ENCODE measurements around the gene BAG2. TPM values are rescaled to one million over a fixed set of nuclear protein-coding genes. Genes with fewer than 3 reads are reported as not detected.

Gene BAG2
- polyA plus RNA-seq, 1 donor from 2014 or later: 3.2 TPM

- Histone ChIP-seq H3K79me2 (replicated peaks; ENCODE audit: insufficient read depth, low read length) (peaks cover 55% of the 10 kb centered on the region), H2AFZ (ENCODE audit: low read depth, low read length) (no peak overlapping the region), H3K4me2 (ENCODE audit: low read length) (no peak overlapping the region), H4K20me1 (ENCODE audit: insufficient read depth) (no peaks in the 10 kb centered on the region), H3K36me3 (ENCODE audit: insufficient read depth, low read length) (no peaks in the 10 kb centered on the region), H3K4me3 (ENCODE audit: low read length) (no peak overlapping the region), H3K27ac (ENCODE audit: low read length) (no peak overlapping the region), H3K9ac (ENCODE audit: low read length) (no peak overlapping the region), H3K9me3 (ENCODE audit: low read length) (no peaks in the 10 kb centered on the region), H3K27me3 (ENCODE audit: insufficient read depth, low read depth, low read length) (no peaks in the 10 kb centered on the region), H3K9me2 (ENCODE audit: insufficient read depth, low read length) (no peaks in the 10 kb centered on the region), H3F3A (ENCODE audit: insufficient read depth, low read length, poor library complexity, severe bottlenecking) (no peaks in the 10 kb centered on the region)
- TF ChIP-seq TAF1 (IDR thresholded peaks at IDR 0.05; ENCODE audit: low read depth) (no peak), SMC3 (conservative IDR thresholded peaks at IDR 0.05; ENCODE audit: poor library complexity) (no peak), REST (IDR thresholded peaks at IDR 0.05; ENCODE audit: borderline replicate concordance) (no peak), MXI1 (conservative IDR thresholded peaks at IDR 0.05; ENCODE audit: poor library complexity, severe bottlenecking) (no peak), POLR2AphosphoS5 (IDR thresholded peaks at IDR 0.05) (no peak), EP300 (conservative IDR thresholded peaks at IDR 0.05; ENCODE audit: poor library complexity, severe bottlenecking) (no peak)
- TF ChIP-seq, protein P1, sequence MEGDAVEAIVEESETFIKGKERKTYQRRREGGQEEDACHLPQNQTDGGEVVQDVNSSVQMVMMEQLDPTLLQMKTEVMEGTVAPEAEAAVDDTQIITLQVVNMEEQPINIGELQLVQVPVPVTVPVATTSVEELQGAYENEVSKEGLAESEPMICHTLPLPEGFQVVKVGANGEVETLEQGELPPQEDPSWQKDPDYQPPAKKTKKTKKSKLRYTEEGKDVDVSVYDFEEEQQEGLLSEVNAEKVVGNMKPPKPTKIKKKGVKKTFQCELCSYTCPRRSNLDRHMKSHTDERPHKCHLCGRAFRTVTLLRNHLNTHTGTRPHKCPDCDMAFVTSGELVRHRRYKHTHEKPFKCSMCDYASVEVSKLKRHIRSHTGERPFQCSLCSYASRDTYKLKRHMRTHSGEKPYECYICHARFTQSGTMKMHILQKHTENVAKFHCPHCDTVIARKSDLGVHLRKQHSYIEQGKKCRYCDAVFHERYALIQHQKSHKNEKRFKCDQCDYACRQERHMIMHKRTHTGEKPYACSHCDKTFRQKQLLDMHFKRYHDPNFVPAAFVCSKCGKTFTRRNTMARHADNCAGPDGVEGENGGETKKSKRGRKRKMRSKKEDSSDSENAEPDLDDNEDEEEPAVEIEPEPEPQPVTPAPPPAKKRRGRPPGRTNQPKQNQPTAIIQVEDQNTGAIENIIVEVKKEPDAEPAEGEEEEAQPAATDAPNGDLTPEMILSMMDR (IDR thresholded peaks at IDR 0.05; ENCODE audit: poor library complexity, severe bottlenecking): no peak
Measured at GRCh38 chr6:57217270-57217669, 45.1 kb downstream of the BAG2 start.

DNA sequence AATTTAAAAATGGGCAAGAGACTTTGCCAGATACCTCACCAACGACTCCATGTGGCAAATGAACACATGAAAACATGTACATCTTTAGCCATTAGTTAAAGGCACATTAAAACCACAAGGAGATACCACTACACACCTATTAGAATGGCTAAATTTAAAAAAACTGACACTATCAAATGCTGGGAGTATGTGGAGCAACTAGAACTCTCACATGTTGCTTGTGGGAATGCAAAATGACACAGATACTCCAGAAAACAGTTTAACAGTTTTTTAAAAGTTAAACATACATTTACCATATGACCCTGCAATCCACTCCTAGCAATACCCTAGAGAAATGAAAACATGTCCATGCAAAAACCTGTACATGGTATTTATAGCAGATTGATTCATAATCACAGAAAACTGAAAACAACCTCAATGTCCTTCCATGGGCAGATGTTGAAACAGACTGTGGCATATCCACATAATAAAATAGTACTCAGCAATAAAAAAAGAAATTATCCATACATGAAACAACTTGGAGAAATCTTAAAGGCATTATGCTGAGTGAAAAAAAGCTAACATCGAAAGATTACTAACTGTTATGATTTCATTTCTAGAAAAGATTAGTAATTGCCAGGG is 48.1 kb downstream of the BAG2 start:
- no peaks in the 10 kb centered on the region for H4K20me1 ChIP-seq (ENCODE audit: insufficient read depth)
- H2AFZ ChIP-seq (ENCODE audit: low read depth, low read length): no peak overlapping the region
- peaks cover 45% of the 10 kb centered on the region for H3K79me2 ChIP-seq (replicated peaks; ENCODE audit: insufficient read depth, low read length)
- H3K9ac ChIP-seq (ENCODE audit: low read length): no peak overlapping the region
- H3K4me3 ChIP-seq (ENCODE audit: low read length): peak overlapping the region; percentile 2
- no peaks in the 10 kb centered on the region for H3K27me3 ChIP-seq (ENCODE audit: insufficient read depth, low read depth, low read length)
- TF ChIP-seq EZH2 (IDR thresholded peaks at IDR 0.05; ENCODE audit: borderline replicate concordance, insufficient read depth, low read length, poor library complexity, severe bottlenecking) (no peak), EP300 (conservative IDR thresholded peaks at IDR 0.05; ENCODE audit: poor library complexity, severe bottlenecking) (no peak), RAD21 (conservative IDR thresholded peaks at IDR 0.05) (no peak), POLR2AphosphoS5 (IDR thresholded peaks at IDR 0.05) (no peak), SMC3 (conservative IDR thresholded peaks at IDR 0.05; ENCODE audit: poor library complexity) (no peak), REST (IDR thresholded peaks at IDR 0.05; ENCODE audit: borderline replicate concordance) (no peak), MXI1 (conservative IDR thresholded peaks at IDR 0.05; ENCODE audit: poor library complexity, severe bottlenecking) (no peak), TAF1 (IDR thresholded peaks at IDR 0.05; ENCODE audit: low read depth) (no peak)
- TF ChIP-seq, protein P1 (IDR thresholded peaks at IDR 0.05; ENCODE audit: poor library complexity, severe bottlenecking): no peak
- no peaks in the 10 kb centered on the region for H3K36me3 ChIP-seq (ENCODE audit: insufficient read depth, low read length)
- H3K9me2 ChIP-seq (ENCODE audit: insufficient read depth, low read length): no peaks in the 10 kb centered on the region
- H3F3A ChIP-seq (ENCODE audit: insufficient read depth, low read length, poor library complexity, severe bottlenecking): no peaks in the 10 kb centered on the region
- no peak overlapping the region for H3K4me2 ChIP-seq (ENCODE audit: low read length)
- H3K9me3 ChIP-seq (ENCODE audit: low read length): no peaks in the 10 kb centered on the region
- no peak overlapping the region for H3K27ac ChIP-seq (ENCODE audit: low read length)
